ENCODE data around the gene PRTN3.

DNA sequence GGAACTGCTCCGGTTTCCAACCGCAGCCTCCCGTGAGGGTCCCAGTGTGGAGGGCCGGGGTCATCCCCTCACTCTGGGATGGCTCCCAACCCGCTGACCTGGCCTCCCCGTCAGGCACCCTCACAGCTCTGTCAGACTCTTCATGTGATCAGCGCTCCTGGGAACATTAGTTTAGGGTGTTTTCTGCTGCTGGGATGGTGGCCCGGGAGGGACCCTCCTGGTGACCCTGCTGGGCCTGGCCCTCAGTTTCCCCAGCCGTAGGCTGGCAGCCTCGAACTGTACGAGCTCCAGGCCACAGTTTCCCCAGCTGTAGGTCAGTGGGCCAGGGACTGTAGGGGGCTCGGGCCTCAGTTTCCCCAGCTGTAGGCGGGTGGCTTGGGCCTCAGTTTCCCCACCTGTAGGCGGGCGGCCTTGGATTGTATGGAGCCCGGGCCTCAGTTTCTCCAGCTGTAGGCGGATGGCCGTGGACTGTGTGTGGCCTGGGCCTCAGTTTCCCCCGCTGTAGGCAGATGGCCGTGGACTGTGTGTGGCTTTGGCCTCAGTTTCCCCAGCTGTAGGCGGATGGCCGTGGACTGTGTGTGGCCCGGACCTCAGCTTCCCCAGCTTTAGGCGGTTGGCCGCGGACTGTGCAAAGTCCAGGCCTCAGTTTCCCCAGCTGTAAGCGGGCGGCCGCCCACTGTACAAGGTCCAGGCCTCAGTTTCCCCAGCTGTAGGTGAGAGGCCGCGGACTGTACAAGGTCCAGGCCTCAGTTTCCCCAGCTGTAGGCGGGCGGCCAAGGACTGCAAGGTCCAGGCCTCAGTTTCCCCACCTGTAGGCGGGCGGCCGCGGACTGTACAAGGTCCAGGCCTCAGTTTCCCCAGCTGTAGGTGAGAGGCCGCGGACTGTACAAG is 44.9 kb upstream of the PRTN3 start:
- TF ChIP-seq ZFP3 (CRISPR knock-in tag; IDR thresholded peaks at IDR 0.05) = no peak
- TF ChIP-seq, protein P1, sequence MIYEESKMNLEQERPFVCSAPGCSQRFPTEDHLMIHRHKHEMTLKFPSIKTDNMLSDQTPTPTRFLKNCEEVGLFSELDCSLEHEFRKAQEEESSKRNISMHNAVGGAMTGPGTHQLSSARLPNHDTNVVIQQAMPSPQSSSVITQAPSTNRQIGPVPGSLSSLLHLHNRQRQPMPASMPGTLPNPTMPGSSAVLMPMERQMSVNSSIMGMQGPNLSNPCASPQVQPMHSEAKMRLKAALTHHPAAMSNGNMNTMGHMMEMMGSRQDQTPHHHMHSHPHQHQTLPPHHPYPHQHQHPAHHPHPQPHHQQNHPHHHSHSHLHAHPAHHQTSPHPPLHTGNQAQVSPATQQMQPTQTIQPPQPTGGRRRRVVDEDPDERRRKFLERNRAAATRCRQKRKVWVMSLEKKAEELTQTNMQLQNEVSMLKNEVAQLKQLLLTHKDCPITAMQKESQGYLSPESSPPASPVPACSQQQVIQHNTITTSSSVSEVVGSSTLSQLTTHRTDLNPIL (CRISPR knock-in tag; IDR thresholded peaks at IDR 0.05; ENCODE audit: low read depth) = no peak
- no peak for TF ChIP-seq BACH2 (CRISPR knock-in tag; IDR thresholded peaks at IDR 0.05; ENCODE audit: borderline replicate concordance)
- TF ChIP-seq OSR1 (CRISPR knock-in tag; IDR thresholded peaks at IDR 0.05) = no peak
- TF ChIP-seq, protein P2, sequence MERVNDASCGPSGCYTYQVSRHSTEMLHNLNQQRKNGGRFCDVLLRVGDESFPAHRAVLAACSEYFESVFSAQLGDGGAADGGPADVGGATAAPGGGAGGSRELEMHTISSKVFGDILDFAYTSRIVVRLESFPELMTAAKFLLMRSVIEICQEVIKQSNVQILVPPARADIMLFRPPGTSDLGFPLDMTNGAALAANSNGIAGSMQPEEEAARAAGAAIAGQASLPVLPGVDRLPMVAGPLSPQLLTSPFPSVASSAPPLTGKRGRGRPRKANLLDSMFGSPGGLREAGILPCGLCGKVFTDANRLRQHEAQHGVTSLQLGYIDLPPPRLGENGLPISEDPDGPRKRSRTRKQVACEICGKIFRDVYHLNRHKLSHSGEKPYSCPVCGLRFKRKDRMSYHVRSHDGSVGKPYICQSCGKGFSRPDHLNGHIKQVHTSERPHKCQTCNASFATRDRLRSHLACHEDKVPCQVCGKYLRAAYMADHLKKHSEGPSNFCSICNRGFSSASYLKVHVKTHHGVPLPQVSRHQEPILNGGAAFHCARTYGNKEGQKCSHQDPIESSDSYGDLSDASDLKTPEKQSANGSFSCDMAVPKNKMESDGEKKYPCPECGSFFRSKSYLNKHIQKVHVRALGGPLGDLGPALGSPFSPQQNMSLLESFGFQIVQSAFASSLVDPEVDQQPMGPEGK (CRISPR knock-in tag; IDR thresholded peaks at IDR 0.05; ENCODE audit: borderline replicate concordance) = no peak
- no peak for TF ChIP-seq ZC3H10 (CRISPR knock-in tag; IDR thresholded peaks at IDR 0.05)
- TF ChIP-seq ARNTL (CRISPR knock-in tag; IDR thresholded peaks at IDR 0.05; ENCODE audit: borderline replicate concordance, low read depth) = no peak
- no peak for TF ChIP-seq ZNF70 (CRISPR knock-in tag; IDR thresholded peaks at IDR 0.05)
- no peak for TF ChIP-seq RARB (CRISPR knock-in tag; IDR thresholded peaks at IDR 0.05)
- TF ChIP-seq ZNF565 (CRISPR knock-in tag; conservative IDR thresholded peaks at IDR 0.05; ENCODE audit: low read depth) = no peak
- no peak for TF ChIP-seq ESRRG (CRISPR knock-in tag; IDR thresholded peaks at IDR 0.05)
